ENCODE results near the gene TFF1.

The TFF1 gene

DNA sequence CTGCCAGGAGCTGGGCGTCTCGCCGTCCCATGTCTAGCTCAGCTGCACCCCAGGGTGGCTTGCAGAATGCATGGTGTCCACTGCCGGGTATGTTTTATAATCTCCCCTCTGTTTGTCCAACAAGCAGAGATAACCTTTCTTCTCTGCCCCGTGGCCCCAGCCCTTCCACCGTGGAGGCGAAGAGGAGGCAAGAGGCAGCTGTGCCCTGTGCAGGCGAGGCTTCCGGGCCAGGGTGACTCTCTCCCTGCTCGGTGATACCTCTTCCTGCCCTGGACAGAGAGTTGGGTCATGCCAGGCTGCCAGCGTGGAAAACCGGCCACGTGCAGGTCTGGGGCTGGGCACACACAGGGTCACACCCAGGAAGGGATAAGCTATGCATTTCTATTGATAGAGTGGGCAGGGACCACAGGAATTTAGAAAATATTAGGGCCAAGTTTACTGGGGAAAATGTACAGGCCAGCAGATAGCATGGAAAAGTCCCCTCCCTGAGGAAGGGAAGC, 15.4 kb downstream of the TFF1 start, which contains the start of gene TFF2:
Gene TFF2 (minus strand): TSS at position 68 of the 500 bp plus-strand sequence. CDS start 37 bp downstream, at position 31.
- Histone ChIP-seq H3K4me3 (ENCODE audit: low read length in 2 of 2) (no peak within 1 kb of the TSS), H3K4me1 (ENCODE audit: control insufficient read depth in 2 of 2, insufficient read depth in 1 of 2, low read depth in 1 of 2, low read length in 2 of 2) (no peaks in the 10 kb centered on the region), H3K9ac (ENCODE audit: low read depth, low read length, poor library complexity) (no peak within 1 kb of the TSS), H2AFZ (ENCODE audit: low read length) (no peak within 1 kb of the TSS), H3K27ac (replicated peaks; ENCODE audit: low read length) (no peak within 1 kb of the TSS), H4K91ac (ENCODE audit: low read depth, low read length, poor library complexity) (no peak within 1 kb of the TSS), H3K36me3 (replicated peaks in 1 of 2; ENCODE audit: control insufficient read depth in 2 of 2, insufficient read depth in 2 of 2, low read length in 2 of 2) (no peaks in the 10 kb centered on the region), H4K8ac (ENCODE audit: low read depth, low read length) (no peak within 1 kb of the TSS), H3K27me3 (ENCODE audit: control insufficient read depth in 3 of 3, insufficient read depth in 3 of 3, low read depth in 1 of 3, low read length in 3 of 3) (no peaks in the 10 kb centered on the region), H2BK120ac (ENCODE audit: low read depth, low read length) (peak within 1 kb of the TSS; percentile 55), H3K18ac (ENCODE audit: low read length) (peak within 1 kb of the TSS; percentile 60), H3K4me2 (ENCODE audit: insufficient read depth, low read length, poor library complexity, severe bottlenecking) (no peak within 1 kb of the TSS), H2BK15ac (ENCODE audit: low read length) (peak within 1 kb of the TSS; percentile 82), H2BK12ac (ENCODE audit: low read length) (peak within 1 kb of the TSS; percentile 65), H3K79me1 (ENCODE audit: low read depth, low read length) (no peaks in the 10 kb centered on the region), H3K23ac (ENCODE audit: low read depth, low read length, poor library complexity) (no peak within 1 kb of the TSS), H3K9me3 (replicated peaks in 1 of 2; ENCODE audit: control insufficient read depth in 2 of 2, insufficient read depth in 1 of 2, low read depth in 1 of 2, low read length in 2 of 2) (peaks cover 0 to 2% of the 10 kb centered on the region in 2 donors), H2BK5ac (ENCODE audit: low read length) (no peak within 1 kb of the TSS), H3K14ac (ENCODE audit: low read length) (peak within 1 kb of the TSS; percentile 47), H3K4ac (ENCODE audit: low read length) (peak within 1 kb of the TSS; percentile 44), H2AK5ac (ENCODE audit: low read depth, low read length) (peak within 1 kb of the TSS; percentile 53)
- no CpG with 5 or more reads among the region's 13 CpGs for WGBS, 2 donors (ENCODE audit: extremely low coverage in 2 of 2, insufficient read length in 2 of 2, insufficient replicate concordance in 1 of 2)
- no peak for DNase-seq (ENCODE audit: low spot score)

DNA sequence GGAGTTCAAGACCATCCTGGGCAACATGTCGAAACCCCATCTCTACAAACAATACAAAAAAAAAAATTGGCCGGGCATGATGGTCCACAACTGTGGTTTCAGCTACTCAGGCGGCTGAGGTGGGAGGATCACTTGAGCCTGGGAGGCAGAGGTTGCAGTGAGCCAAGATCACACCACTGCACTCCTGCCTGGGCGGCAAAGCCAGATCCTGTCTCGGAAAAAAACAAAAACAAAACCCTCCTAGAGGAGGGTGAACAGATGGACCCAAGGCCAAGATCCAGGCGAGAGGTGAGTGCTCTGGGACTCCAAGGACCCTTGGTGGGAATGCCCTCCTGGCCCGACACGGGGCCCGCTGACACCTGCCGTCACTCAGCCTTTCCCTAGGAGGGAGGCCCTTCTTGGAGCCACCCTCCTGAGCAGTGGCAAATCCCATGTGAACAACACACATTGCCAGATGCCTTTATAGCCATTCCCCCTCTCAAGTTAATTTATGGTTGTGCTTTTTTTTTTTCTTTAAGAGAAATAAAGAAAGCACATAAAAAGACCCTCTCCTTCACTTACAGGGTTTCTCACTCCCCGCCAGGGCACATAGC, 15.9 kb downstream of the TFF1 start:
- Histone ChIP-seq H4K8ac (ENCODE audit: low read depth, low read length) (no peak overlapping the region), H2AFZ (ENCODE audit: low read length) (no peak overlapping the region)
- WGBS, 2 donors (ENCODE audit: extremely low coverage in 2 of 2, insufficient read length in 2 of 2, insufficient replicate concordance in 1 of 2): no CpG with 5 or more reads among the region's 11 CpGs

DNA sequence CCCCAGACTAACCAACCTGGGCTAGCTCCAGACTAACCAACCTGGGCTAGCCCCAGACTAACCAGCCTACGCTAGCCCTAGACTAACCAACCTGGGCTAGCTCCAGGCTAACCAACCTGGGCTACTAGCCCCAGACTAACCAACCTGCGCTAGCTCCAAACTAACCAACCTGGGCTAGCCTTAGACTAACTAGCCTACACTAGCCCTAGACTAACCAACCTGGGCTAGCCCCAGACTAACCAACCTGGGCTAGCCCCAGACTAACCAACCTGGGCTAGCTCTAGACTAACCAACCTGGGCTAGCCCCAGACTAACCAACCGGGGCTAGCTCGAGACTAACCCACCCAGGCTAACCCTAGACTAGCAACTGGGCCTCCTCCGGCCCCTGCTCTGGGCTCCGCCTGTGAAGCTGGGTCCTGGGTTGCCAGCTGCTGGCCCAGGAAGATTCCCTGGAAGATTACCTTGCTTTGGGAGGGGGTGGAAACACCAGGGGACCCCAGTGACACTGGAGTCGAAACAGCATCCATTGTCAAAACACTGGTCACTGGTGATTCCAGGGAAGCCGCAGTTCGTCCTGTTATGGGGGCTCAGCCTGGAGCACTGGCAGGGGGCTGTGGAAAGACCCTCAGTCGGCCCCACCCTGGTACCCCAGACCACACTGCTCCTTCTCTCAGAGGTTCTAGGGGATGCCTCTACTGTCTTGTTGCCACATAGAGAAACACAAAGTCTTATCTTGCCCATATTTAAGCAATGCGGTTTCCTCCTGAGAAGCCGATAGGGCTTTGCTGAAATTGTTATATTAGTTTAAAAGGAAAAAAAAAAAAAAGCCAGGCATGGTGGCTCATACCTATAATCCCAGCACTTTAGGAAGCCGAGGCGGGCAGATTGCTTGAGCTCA, 16.7 kb downstream of the TFF1 start:
- H2AK5ac ChIP-seq (ENCODE audit: low read depth, low read length): no peak overlapping the region
- no peak overlapping the region for H3K4me2 ChIP-seq (ENCODE audit: insufficient read depth, low read length, poor library complexity, severe bottlenecking)
- H3K9me3 ChIP-seq (replicated peaks in 1 of 2; ENCODE audit: control insufficient read depth in 2 of 2, insufficient read depth in 1 of 2, low read depth in 1 of 2, low read length in 2 of 2): no peaks in the 10 kb centered on the region
- H3K4me1 ChIP-seq (ENCODE audit: control insufficient read depth in 2 of 2, insufficient read depth in 1 of 2, low read depth in 1 of 2, low read length in 2 of 2): no peaks in the 10 kb centered on the region
- H3K23ac ChIP-seq (ENCODE audit: low read depth, low read length, poor library complexity): no peak overlapping the region
- H2BK5ac ChIP-seq (ENCODE audit: low read length): no peak overlapping the region
- no peak overlapping the region for H3K4me3 ChIP-seq (ENCODE audit: low read length in 2 of 2)
- no peak overlapping the region for H3K4ac ChIP-seq (ENCODE audit: low read length)
- H3K9ac ChIP-seq (ENCODE audit: low read depth, low read length, poor library complexity): no peak overlapping the region
- no peak overlapping the region for H2BK120ac ChIP-seq (ENCODE audit: low read depth, low read length)
- no peak overlapping the region for H2AFZ ChIP-seq (ENCODE audit: low read length)
- no peaks in the 10 kb centered on the region for H3K36me3 ChIP-seq (replicated peaks in 1 of 2; ENCODE audit: control insufficient read depth in 2 of 2, insufficient read depth in 2 of 2, low read length in 2 of 2)
- no peak overlapping the region for H2BK12ac ChIP-seq (ENCODE audit: low read length)
- no CpG with 5 or more reads among the region's 14 CpGs for WGBS, 2 donors (ENCODE audit: extremely low coverage in 2 of 2, insufficient read length in 2 of 2, insufficient replicate concordance in 1 of 2)
- no peak overlapping the region for H3K18ac ChIP-seq (ENCODE audit: low read length)
- no peaks in the 10 kb centered on the region for H3K27me3 ChIP-seq (ENCODE audit: control insufficient read depth in 3 of 3, insufficient read depth in 3 of 3, low read depth in 1 of 3, low read length in 3 of 3)
- H4K8ac ChIP-seq (ENCODE audit: low read depth, low read length): no peak overlapping the region
- no peak for DNase-seq (ENCODE audit: low spot score)
- H3K14ac ChIP-seq (ENCODE audit: low read length): no peak overlapping the region
- no peak overlapping the region for H3K27ac ChIP-seq (replicated peaks; ENCODE audit: low read length)
- no peak overlapping the region for H2BK15ac ChIP-seq (ENCODE audit: low read length)
- no peaks in the 10 kb centered on the region for H3K79me1 ChIP-seq (ENCODE audit: low read depth, low read length)
- H4K91ac ChIP-seq (ENCODE audit: low read depth, low read length, poor library complexity): no peak overlapping the region

More for the DNA sequence above, 15.9 kb downstream of the TFF1 start:
- Histone ChIP-seq H2AK5ac (ENCODE audit: low read depth, low read length) (no peak overlapping the region), H3K27ac (replicated peaks; ENCODE audit: low read length) (no peak overlapping the region), H3K4ac (ENCODE audit: low read length) (peak overlapping the region; percentile 44), H2BK5ac (ENCODE audit: low read length) (no peak overlapping the region), H3K14ac (ENCODE audit: low read length) (no peak overlapping the region), H3K36me3 (replicated peaks in 1 of 2; ENCODE audit: control insufficient read depth in 2 of 2, insufficient read depth in 2 of 2, low read length in 2 of 2) (no peaks in the 10 kb centered on the region), H3K4me1 (ENCODE audit: control insufficient read depth in 2 of 2, insufficient read depth in 1 of 2, low read depth in 1 of 2, low read length in 2 of 2) (no peaks in the 10 kb centered on the region), H3K4me3 (ENCODE audit: low read length in 2 of 2) (no peak overlapping the region), H3K18ac (ENCODE audit: low read length) (no peak overlapping the region), H3K9me3 (replicated peaks in 1 of 2; ENCODE audit: control insufficient read depth in 2 of 2, insufficient read depth in 1 of 2, low read depth in 1 of 2, low read length in 2 of 2) (no peaks in the 10 kb centered on the region), H3K9ac (ENCODE audit: low read depth, low read length, poor library complexity) (no peak overlapping the region), H2BK12ac (ENCODE audit: low read length) (no peak overlapping the region), H3K4me2 (ENCODE audit: insufficient read depth, low read length, poor library complexity, severe bottlenecking) (no peak overlapping the region), H3K79me1 (ENCODE audit: low read depth, low read length) (no peaks in the 10 kb centered on the region), H2BK15ac (ENCODE audit: low read length) (no peak overlapping the region), H2BK120ac (ENCODE audit: low read depth, low read length) (no peak overlapping the region), H4K91ac (ENCODE audit: low read depth, low read length, poor library complexity) (no peak overlapping the region), H3K23ac (ENCODE audit: low read depth, low read length, poor library complexity) (no peak overlapping the region), H3K27me3 (ENCODE audit: control insufficient read depth in 3 of 3, insufficient read depth in 3 of 3, low read depth in 1 of 3, low read length in 3 of 3) (no peaks in the 10 kb centered on the region)
- no peak for DNase-seq (ENCODE audit: low spot score)

DNA sequence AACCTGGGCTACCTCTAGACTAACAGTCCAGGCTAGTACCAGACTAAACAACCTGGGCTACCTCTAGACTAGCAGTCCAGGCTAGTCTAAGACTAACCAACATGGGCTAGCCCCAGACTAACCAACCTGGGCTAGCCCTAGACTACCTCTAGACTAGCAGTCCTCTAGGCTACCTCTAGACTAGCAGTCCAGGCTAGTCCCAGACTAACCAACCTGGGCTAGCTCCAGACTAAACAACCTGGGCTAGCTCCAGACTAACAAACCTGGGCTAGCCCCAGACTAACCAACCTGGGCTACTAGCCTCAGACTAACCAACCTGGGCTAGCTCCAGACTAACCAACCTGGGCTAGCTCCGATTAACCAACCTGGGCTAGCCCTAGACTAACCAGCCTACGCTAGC, 17.6 kb downstream of the TFF1 start:
- no peaks in the 10 kb centered on the region for H3K79me1 ChIP-seq (ENCODE audit: low read depth, low read length)
- no peak overlapping the region for H3K4ac ChIP-seq (ENCODE audit: low read length)
- H4K8ac ChIP-seq (ENCODE audit: low read depth, low read length): no peak overlapping the region
- no peak overlapping the region for H2BK12ac ChIP-seq (ENCODE audit: low read length)
- H2BK120ac ChIP-seq (ENCODE audit: low read depth, low read length): no peak overlapping the region
- no peak overlapping the region for H2BK15ac ChIP-seq (ENCODE audit: low read length)
- H4K91ac ChIP-seq (ENCODE audit: low read depth, low read length, poor library complexity): no peak overlapping the region
- no peak overlapping the region for H3K14ac ChIP-seq (ENCODE audit: low read length)
- H3K4me1 ChIP-seq (ENCODE audit: control insufficient read depth in 2 of 2, insufficient read depth in 1 of 2, low read depth in 1 of 2, low read length in 2 of 2): peaks cover 0 to 2% of the 10 kb centered on the region in 2 donors
- no peak overlapping the region for H3K18ac ChIP-seq (ENCODE audit: low read length)
- H3K27ac ChIP-seq (replicated peaks; ENCODE audit: low read length): no peak overlapping the region
- H3K36me3 ChIP-seq (replicated peaks in 1 of 2; ENCODE audit: control insufficient read depth in 2 of 2, insufficient read depth in 2 of 2, low read length in 2 of 2): no peaks in the 10 kb centered on the region
- H3K9me3 ChIP-seq (replicated peaks in 1 of 2; ENCODE audit: control insufficient read depth in 2 of 2, insufficient read depth in 1 of 2, low read depth in 1 of 2, low read length in 2 of 2): no peaks in the 10 kb centered on the region
- no peak overlapping the region for H3K23ac ChIP-seq (ENCODE audit: low read depth, low read length, poor library complexity)
- H2BK5ac ChIP-seq (ENCODE audit: low read length): no peak overlapping the region
- no peak overlapping the region for H3K9ac ChIP-seq (ENCODE audit: low read depth, low read length, poor library complexity)
- no CpG with 5 or more reads among the region's 2 CpGs for WGBS, 2 donors (ENCODE audit: extremely low coverage in 2 of 2, insufficient read length in 2 of 2, insufficient replicate concordance in 1 of 2)
- H3K4me2 ChIP-seq (ENCODE audit: insufficient read depth, low read length, poor library complexity, severe bottlenecking): no peak overlapping the region
- no peaks in the 10 kb centered on the region for H3K27me3 ChIP-seq (ENCODE audit: control insufficient read depth in 3 of 3, insufficient read depth in 3 of 3, low read depth in 1 of 3, low read length in 3 of 3)
- H2AFZ ChIP-seq (ENCODE audit: low read length): no peak overlapping the region
- H2AK5ac ChIP-seq (ENCODE audit: low read depth, low read length): no peak overlapping the region
- no peak overlapping the region for H3K4me3 ChIP-seq (ENCODE audit: low read length in 2 of 2)
- DNase-seq (ENCODE audit: low spot score): no peak
